GM12864 (cell line): ENCODE measurements around the gene PTPRT.

Experiments used
- DNase-seq: peaks from one replicate; pipeline ENCODE4 v3.0.0-alpha.2; 2011; ENCODE audit warnings: low read depth
- H3K4me3 ChIP-seq: 2 replicates; pipeline ENCODE4 v1.5.1; 2011; ENCODE audit warnings: mild to moderate bottlenecking, low read depth, low read length, control low read depth
- TF ChIP-seq, protein P1 (sequence below): IDR thresholded peaks from 2 replicates; pipeline ENCODE4 v1.5.1; 2011; ENCODE audit warnings: low read depth, mild to moderate bottlenecking, moderate library complexity, low read length, control low read depth, inconsistent platforms; ENCODE audit errors: missing control alignments

PTPRT gene

DNA sequence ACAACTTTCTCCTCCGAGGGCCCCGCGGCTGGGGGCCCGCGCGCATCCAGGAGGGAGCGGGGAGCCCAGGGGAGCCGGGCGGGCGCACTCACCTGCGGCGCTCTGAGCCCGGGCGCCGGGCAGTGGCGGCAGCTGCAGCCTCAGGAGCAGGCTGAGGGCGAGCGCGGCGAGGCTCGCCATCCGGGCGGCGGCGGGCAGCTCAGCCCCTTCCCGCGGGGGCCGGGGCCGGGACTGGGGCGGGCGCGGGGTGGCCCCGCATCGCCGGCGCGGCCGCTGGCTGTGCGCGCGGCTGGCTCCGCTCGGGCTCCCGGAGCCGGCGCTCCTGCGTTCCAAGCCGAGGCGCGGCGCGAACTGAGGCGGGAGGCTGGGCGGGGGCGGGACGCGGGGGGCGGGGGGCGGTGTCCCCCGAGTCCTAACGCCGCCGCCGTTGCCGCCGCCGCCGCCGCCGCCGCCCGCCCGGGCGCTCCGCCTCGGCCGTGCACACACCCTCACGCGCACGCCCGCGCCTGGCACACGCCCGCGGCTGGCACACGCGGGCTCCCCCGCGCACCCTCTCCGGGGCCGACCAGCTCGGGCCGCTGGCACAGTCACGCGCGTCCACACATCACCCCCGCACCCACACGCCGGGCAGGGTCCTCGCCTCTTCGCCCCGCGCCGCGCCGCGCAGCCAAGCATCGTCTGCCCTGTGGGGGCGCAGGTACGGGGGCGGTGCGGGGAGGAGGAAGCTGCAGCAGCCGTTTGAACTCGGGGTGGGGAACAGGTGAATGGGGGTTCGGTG is at the start of gene PTPRT:
Gene PTPRT (minus strand): TSS at position 353 of the 778 bp plus-strand sequence. CDS start 173 bp downstream, at position 180.
- no peak for DNase-seq
- H3K4me3 ChIP-seq, result no peak within 1 kb of the TSS
- TF ChIP-seq, protein P1, sequence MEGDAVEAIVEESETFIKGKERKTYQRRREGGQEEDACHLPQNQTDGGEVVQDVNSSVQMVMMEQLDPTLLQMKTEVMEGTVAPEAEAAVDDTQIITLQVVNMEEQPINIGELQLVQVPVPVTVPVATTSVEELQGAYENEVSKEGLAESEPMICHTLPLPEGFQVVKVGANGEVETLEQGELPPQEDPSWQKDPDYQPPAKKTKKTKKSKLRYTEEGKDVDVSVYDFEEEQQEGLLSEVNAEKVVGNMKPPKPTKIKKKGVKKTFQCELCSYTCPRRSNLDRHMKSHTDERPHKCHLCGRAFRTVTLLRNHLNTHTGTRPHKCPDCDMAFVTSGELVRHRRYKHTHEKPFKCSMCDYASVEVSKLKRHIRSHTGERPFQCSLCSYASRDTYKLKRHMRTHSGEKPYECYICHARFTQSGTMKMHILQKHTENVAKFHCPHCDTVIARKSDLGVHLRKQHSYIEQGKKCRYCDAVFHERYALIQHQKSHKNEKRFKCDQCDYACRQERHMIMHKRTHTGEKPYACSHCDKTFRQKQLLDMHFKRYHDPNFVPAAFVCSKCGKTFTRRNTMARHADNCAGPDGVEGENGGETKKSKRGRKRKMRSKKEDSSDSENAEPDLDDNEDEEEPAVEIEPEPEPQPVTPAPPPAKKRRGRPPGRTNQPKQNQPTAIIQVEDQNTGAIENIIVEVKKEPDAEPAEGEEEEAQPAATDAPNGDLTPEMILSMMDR, result no peak

DNA sequence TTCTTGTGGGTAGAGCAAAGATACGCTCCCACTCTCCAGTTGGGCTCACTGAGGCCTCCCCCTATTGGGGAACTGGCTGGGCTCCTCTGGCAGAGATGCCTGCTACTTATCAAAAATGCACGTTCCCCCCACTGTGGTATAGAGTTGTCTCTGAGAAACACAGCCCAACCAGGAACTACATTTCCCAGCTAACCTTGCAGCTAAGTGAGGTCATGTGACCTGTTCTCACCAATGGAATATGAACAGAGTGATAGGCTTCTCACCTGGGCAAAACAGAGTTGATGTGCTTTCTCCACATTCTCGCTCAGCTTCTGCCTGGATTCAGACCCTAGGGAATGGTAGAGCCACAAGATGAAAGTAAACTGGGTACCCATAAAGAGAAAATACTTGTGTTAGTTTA is 49.1 kb upstream of the PTPRT start:
- TF ChIP-seq, protein P1, result no peak
- no peak for DNase-seq
- H3K4me3 ChIP-seq, result no peak overlapping the region

DNA sequence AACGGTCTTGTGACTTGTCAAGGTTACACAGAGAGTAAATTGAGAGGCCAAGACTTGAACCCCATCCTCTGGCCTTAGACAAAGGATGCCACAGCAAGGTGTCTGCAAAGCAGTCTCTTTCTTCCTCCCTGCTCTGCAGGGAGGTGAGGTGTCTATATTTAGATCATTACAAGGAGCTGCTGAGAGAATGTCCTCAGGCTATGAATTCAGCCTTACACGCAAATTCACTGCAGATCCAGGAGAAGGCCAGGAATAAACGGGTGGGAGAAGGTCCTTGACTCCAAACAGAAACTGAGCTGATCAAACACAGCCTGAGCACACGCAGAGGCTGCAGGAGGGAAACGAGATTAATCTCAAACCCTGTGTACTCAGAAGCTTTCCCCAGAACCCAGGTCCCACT is 48.6 kb upstream of the PTPRT start:
- no peak for DNase-seq

DNA sequence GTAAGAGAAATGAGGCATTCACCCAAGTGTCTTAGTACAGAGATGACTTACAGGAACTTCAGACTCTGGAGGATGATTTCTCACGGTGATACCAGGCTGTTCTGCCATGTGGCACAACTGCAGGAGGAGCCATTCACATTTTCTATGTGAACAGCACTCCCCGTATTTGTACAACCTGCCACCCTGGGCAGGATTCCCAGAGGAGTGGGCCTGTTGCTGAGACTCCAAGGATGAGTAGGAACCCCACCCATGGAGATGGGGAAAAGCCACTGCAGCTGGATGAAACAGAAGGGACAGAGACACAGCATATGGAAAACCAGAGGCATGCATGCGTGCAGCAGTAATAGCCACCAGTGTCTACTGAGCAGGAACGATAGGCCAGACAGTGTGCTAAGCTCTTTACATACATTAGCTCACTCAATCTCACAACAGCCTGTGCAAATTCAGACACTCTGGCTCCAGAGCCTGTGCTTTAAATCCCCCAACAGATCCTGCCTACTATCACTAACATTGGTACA is 48.0 kb upstream of the PTPRT start:
- H3K4me3 ChIP-seq, result no peak overlapping the region
- DNase-seq, result no peak
- TF ChIP-seq, protein P1, result no peak

More for the DNA sequence above, 48.6 kb upstream of the PTPRT start:
- no peak overlapping the region for H3K4me3 ChIP-seq
- TF ChIP-seq, protein P1, result no peak

DNA sequence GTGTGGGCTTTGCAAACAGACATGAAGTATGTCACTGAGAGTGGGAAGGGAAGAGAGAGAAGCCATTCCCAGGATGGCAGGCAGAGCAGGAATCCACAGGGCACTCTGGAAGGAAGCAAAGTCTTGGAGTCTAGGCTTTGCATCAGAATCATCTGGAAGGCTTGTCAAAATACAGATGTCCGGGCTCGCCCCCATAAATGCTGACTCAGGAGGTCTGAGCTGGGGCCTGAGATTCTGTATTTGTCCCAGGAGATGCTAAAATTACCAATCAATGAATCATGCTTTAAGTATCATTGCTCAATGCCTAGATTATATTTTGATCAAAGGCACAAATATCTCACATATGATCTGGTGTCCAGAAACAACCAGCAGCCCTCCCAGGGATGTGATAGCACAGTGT is 46.3 kb upstream of the PTPRT start:
- no peak for DNase-seq
- no peak overlapping the region for H3K4me3 ChIP-seq
- TF ChIP-seq, protein P1, result no peak

DNA sequence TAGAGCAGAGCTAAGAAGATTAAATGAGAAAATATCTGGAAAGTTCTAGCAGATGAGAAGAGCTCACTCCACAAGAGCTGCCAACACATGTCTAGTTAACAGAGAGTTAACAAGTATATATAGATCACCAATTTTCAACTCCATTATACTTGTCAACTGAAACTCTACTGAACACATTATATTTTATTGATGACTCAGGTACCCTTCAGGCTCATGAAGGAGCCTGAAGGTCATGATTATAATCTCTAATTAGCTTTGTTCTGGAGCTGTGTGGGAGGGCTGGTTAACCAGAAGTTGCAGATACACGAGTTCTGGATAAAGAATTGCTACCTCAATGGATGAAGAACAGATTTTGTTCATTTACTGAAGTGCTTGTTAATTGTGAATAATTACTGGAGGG is 42.1 kb upstream of the PTPRT start:
- TF ChIP-seq, protein P1, result no peak
- H3K4me3 ChIP-seq, result no peak overlapping the region
- DNase-seq, result no peak

DNA sequence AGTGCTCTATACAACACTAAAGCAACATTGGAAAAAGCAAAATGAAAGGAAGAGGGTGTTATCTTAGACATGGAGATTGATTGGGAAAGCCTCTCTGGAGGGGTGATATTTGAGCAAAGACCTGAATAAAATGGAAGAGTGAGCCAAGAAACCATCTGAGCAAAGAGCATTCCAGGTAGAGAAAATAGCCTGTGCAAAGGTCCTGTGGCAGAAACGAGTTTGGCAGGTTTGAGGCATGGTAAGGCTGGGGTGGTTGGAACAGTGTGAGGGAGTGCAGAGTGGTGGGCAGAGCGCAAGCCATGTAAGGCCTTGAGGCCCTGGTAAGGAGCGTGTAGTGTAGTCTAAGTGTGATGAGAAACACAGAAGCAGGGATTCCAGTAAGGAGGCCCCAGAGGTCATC is 40.0 kb upstream of the PTPRT start:
- no peak overlapping the region for H3K4me3 ChIP-seq
- DNase-seq, result no peak
- TF ChIP-seq, protein P1, result no peak
